ENCODE measurements around the gene FAM167B. TPM values are rescaled to one million over a fixed set of nuclear protein-coding genes. Genes with fewer than 3 reads are reported as not detected.
"Not testable (repeated sequence)": the region's sequence is repeated elsewhere in the genome, so short reads cannot be mapped to it uniquely, and the experiment has no call there.

FAM167B gene
- total RNA-seq, 3 donors from 2014 or later = 3.4 to 5.5 (median 5.5) TPM

DNA sequence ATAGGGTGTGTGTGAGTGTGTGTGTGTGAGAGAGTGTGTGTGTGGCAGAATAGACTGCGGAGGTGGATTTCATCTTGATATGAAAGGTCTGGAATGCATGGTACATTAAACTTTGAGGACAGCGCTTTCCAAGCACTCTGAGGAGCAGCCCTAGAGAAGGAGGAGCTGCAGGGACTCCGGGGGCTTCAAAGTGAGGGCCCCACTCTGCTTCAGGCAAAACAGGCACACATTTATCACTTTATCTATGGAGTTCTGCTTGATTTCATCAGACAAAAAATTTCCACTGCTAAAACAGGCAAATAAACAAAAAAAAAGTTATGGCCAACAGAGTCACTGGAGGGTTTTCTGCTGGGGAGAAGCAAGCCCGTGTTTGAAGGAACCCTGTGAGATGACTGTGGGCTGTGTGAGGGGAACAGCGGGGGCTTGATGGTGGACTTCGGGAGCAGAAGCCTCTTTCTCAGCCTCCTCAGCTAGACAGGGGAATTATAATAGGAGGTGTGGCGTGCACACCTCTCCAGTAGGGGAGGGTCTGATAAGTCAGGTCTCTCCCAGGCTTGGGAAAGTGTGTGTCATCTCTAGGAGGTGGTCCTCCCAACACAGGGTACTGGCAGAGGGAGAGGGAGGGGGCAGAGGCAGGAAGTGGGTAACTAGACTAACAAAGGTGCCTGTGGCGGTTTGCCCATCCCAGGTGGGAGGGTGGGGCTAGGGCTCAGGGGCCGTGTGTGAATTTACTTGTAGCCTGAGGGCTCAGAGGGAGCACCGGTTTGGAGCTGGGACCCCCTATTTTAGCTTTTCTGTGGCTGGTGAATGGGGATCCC is 26.6 kb downstream of the FAM167B start:
- peaks cover 4% of the 10 kb centered on the region for H3K4me1 ChIP-seq (ENCODE audit: low read depth)
- H3K9me3 ChIP-seq = no peaks in the 10 kb centered on the region
- TF ChIP-seq, protein P1, sequence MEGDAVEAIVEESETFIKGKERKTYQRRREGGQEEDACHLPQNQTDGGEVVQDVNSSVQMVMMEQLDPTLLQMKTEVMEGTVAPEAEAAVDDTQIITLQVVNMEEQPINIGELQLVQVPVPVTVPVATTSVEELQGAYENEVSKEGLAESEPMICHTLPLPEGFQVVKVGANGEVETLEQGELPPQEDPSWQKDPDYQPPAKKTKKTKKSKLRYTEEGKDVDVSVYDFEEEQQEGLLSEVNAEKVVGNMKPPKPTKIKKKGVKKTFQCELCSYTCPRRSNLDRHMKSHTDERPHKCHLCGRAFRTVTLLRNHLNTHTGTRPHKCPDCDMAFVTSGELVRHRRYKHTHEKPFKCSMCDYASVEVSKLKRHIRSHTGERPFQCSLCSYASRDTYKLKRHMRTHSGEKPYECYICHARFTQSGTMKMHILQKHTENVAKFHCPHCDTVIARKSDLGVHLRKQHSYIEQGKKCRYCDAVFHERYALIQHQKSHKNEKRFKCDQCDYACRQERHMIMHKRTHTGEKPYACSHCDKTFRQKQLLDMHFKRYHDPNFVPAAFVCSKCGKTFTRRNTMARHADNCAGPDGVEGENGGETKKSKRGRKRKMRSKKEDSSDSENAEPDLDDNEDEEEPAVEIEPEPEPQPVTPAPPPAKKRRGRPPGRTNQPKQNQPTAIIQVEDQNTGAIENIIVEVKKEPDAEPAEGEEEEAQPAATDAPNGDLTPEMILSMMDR (IDR thresholded peaks at IDR 0.05) = no peak
- no peak overlapping the region for H3K4me3 ChIP-seq
- intact Hi-C loops (cut with DNase I, micrococcal nuclease) = no loop called here
- H3K36me3 ChIP-seq (ENCODE audit: low read depth) = no peaks in the 10 kb centered on the region
- ATAC-seq (peak; percentile 85), DNase-seq (peak; percentile 43 to 74 (median 64))

DNA sequence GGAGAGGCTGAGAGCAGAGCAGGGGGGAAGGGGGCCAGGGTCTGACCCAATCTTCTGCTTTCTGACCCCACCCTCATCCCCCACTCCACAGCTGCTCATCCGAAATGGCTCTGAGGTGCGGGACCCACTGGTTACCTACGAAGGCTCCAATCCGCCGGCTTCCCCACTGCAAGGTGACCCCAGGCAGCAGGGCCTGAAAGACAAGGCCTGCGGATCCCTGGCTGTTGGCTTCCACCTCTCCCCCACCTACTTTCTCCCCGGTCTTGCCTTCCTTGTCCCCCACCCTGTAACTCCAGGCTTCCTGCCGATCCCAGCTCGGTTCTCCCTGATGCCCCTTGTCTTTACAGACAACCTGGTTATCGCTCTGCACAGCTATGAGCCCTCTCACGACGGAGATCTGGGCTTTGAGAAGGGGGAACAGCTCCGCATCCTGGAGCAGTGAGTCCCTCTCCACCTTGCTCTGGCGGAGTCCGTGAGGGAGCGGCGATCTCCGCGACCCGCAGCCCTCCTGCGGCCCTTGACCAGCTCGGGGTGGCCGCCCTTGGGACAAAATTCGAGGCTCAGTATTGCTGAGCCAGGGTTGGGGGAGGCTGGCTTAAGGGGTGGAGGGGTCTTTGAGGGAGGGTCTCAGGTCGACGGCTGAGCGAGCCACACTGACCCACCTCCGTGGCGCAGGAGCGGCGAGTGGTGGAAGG is 27.8 kb downstream of the FAM167B start:
- ATAC-seq = no peak
- no peak overlapping the region for H3K4me3 ChIP-seq

DNA sequence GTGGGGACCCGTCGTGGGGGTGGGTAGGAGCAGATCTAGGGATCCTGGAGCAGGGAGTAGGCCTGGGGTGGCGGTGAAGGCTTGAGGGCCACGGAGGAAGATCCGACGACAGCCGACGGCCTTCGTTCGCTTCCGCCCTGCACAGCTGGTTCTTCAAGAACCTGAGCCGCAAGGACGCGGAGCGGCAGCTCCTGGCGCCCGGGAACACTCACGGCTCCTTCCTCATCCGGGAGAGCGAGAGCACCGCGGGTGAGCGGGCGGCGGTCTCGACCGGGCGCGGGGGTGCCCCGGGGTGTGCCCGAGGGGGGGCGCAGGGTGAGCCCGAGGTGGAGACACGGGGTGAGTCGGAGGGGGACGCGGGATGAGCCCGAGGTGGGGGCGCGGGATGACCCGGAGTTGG is 28.4 kb downstream of the FAM167B start:
- TF ChIP-seq, protein P1 (IDR thresholded peaks at IDR 0.05) = no peak
- Histone ChIP-seq H3K9me3 (no peaks in the 10 kb centered on the region), H3K36me3 (ENCODE audit: low read depth) (no peaks in the 10 kb centered on the region), H3K4me1 (ENCODE audit: low read depth) (peaks cover 4% of the 10 kb centered on the region), H3K4me3 (no peak overlapping the region)
- ATAC-seq (peak; percentile 65), DNase-seq (peak; percentile 43 to 71 (median 64))
- intact Hi-C loops (cut with DNase I, micrococcal nuclease) = no loop called here

More for the DNA sequence above, 27.8 kb downstream of the FAM167B start:
- DNase-seq = no peak
- no peaks in the 10 kb centered on the region for H3K9me3 ChIP-seq
- TF ChIP-seq, protein P1 (IDR thresholded peaks at IDR 0.05) = no peak
- intact Hi-C loops (cut with DNase I, micrococcal nuclease) = no loop called here
- no peaks in the 10 kb centered on the region for H3K36me3 ChIP-seq (ENCODE audit: low read depth)
- peaks cover 4% of the 10 kb centered on the region for H3K4me1 ChIP-seq (ENCODE audit: low read depth)

DNA sequence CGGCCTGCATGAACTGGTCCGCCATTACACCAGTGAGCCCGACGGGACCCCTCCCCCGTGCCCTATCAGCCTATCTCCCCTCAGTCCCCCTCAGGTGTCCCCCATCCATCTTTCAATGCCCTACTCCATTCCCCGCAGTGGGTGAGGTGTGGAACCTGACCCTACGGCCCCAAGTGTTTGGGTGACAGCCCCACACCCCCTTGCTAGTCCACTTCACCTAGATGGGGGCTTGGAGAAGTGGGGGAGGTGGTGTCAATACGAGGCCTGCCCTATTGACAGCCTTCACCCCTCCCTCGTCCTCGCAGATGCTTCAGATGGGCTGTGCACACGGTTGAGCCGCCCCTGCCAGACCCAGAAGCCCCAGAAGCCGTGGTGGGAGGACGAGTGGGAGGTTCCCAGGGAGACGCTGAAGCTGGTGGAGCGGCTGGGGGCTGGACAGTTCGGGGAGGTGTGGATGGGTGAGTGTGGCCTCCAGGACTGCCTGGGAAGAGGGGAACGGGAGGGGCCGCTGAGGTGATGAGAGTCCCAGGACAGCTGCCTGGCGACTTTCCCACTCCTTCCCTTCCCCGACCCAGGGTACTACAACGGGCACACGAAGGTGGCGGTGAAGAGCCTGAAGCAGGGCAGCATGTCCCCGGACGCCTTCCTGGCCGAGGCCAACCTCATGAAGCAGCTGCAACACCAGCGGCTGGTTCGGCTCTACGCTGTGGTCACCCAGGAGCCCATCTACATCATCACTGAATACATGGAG is 29.2 kb downstream of the FAM167B start:
- TF ChIP-seq, protein P1 (IDR thresholded peaks at IDR 0.05) = no peak
- DNase-seq (no peak), ATAC-seq (no peak)
- no peak overlapping the region for H3K4me3 ChIP-seq
- intact Hi-C loops (cut with DNase I, micrococcal nuclease) = no loop called here
- peaks cover 4% of the 10 kb centered on the region for H3K4me1 ChIP-seq (ENCODE audit: low read depth)
- H3K9me3 ChIP-seq = no peaks in the 10 kb centered on the region
- H3K36me3 ChIP-seq (ENCODE audit: low read depth) = no peaks in the 10 kb centered on the region

DNA sequence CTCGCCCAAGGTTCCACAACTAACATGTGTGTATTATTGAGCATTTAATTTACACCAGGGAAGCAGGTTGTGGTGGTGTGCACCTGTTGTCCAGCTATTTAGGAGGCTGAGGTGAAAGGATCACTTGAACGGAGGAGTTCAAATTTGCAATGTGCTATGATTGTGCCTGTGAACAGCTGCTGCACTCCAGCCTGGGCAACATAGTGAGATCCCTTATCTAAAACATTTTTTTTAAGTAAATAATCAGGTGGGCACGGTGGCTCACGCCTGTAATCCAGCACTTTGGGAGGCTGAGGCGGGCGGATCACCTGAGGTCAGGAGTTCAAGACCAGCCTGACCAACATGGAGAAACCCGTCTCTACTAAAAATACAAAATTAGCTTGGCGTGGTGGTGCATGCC is 37.8 kb downstream of the FAM167B start:
- H3K9me3 ChIP-seq; intact Hi-C loops (cut with DNase I, micrococcal nuclease); H3K4me1 ChIP-seq (ENCODE audit: low read depth); ATAC-seq; H3K36me3 ChIP-seq (ENCODE audit: low read depth); DNase-seq; H3K4me3 ChIP-seq: not testable (repeated sequence)

Data from mucosa of descending colon (tissue), 3 donors.